ENCODE measurements around the gene ZNF227. TPM values are rescaled to one million over a fixed set of nuclear protein-coding genes. Genes with fewer than 3 reads are reported as not detected.

ZNF227 gene
- total RNA-seq, 4 donors from 2014 or later, result 4.7 to 16.4 (median 8.8) TPM

DNA sequence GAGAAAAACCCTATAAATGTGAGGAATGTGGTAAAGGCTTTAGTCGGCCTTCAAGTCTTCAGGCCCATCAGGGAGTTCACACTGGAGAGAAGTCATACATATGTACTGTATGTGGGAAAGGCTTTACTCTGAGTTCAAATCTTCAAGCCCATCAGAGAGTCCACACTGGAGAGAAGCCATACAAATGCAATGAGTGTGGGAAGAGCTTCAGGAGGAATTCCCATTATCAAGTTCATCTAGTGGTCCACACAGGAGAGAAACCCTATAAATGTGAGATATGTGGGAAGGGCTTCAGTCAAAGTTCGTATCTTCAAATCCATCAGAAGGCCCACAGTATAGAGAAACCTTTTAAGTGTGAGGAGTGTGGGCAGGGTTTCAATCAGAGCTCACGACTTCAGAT is 35.7 kb upstream of the ZNF227 start:
- H3K4me3 ChIP-seq, result no peak overlapping the region
- TF ChIP-seq, protein P1, sequence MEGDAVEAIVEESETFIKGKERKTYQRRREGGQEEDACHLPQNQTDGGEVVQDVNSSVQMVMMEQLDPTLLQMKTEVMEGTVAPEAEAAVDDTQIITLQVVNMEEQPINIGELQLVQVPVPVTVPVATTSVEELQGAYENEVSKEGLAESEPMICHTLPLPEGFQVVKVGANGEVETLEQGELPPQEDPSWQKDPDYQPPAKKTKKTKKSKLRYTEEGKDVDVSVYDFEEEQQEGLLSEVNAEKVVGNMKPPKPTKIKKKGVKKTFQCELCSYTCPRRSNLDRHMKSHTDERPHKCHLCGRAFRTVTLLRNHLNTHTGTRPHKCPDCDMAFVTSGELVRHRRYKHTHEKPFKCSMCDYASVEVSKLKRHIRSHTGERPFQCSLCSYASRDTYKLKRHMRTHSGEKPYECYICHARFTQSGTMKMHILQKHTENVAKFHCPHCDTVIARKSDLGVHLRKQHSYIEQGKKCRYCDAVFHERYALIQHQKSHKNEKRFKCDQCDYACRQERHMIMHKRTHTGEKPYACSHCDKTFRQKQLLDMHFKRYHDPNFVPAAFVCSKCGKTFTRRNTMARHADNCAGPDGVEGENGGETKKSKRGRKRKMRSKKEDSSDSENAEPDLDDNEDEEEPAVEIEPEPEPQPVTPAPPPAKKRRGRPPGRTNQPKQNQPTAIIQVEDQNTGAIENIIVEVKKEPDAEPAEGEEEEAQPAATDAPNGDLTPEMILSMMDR (IDR thresholded peaks at IDR 0.05), result no peak
- no peak for TF ChIP-seq POLR2A (IDR thresholded peaks at IDR 0.05)
- peaks cover 30 to 58% (median 43%) of the 10 kb centered on the region in 3 donors for H3K36me3 ChIP-seq
- intact Hi-C loops (cut with DNase I), result no loop called here
- no peaks in the 10 kb centered on the region for H3K4me1 ChIP-seq
- H3K27me3 ChIP-seq, result no peaks in the 10 kb centered on the region
- WGBS, 2 donors, result 87 to 95% methylated on average over 3 of the region's 3 CpGs
- peaks cover 0 to 100% (median 88%) of the 10 kb centered on the region in 3 donors for H3K9me3 ChIP-seq
- H3K27ac ChIP-seq, result no peak overlapping the region
- DNase-seq, result no peak

DNA sequence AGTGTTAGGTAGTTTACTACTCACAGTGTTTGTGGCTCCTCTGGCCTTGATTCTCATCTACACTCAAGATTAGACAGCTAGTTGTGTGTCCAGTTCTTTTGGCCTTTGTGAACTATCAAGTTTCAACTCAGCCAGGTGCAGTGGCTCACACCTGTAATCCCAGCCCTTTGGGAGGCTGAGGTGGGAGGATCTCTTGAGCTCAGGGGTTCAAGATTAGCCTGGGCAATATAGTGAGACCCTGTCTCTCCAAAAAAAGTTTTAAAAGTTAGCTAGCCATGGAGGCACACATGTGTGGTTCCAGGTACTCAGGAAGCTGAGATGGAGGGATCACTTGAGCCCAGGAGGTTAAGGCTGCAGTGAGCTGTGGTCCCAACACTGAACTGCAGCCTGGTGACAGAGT is 31.4 kb upstream of the ZNF227 start:
- Histone ChIP-seq H3K27me3 (no peaks in the 10 kb centered on the region), H3K36me3 (peaks cover 0 to 14% (median 7%) of the 10 kb centered on the region in 3 donors), H3K4me3 (no peak overlapping the region), H3K4me1 (no peaks in the 10 kb centered on the region), H3K27ac (no peak overlapping the region), H3K9me3 (peaks cover 0 to 90% (median 64%) of the 10 kb centered on the region in 3 donors)
- TF ChIP-seq, protein P1 (IDR thresholded peaks at IDR 0.05), result no peak
- TF ChIP-seq POLR2A (IDR thresholded peaks at IDR 0.05), result no peak
- no peak for DNase-seq
- intact Hi-C loops (cut with DNase I), result no loop called here

DNA sequence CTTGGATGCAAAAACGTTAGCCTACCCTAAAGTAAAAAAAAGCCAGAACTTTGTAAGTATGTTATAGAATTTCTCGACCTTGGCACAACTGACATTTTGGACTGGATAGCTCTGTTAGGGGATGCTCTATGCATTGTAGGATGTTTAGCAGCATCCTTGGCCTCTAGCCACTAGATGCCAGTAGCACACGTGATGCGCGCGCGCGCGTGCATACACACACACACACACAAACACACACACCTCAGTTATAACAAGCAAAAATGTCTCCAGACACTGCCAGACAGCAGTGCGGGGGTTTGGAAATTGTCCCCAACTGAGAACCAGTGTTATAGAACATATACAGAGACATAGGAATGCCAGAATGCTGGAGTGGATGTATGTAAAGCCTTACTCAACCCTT is 30.2 kb upstream of the ZNF227 start:
- DNase-seq, result no peak
- no peak overlapping the region for H3K27ac ChIP-seq
- intact Hi-C loops (cut with DNase I), result no loop called here
- TF ChIP-seq, protein P1 (IDR thresholded peaks at IDR 0.05), result no peak
- TF ChIP-seq POLR2A (IDR thresholded peaks at IDR 0.05), result no peak
- H3K27me3 ChIP-seq, result no peaks in the 10 kb centered on the region
- WGBS, 2 donors, result 81 to 89% methylated on average over 9 to 10 of the region's 10 CpGs
- no peaks in the 10 kb centered on the region for H3K4me1 ChIP-seq
- peaks cover 0 to 78% (median 58%) of the 10 kb centered on the region in 3 donors for H3K9me3 ChIP-seq
- no peak overlapping the region for H3K4me3 ChIP-seq
- H3K36me3 ChIP-seq, result peaks cover 0 to 2% (median 0%) of the 10 kb centered on the region in 3 donors

DNA sequence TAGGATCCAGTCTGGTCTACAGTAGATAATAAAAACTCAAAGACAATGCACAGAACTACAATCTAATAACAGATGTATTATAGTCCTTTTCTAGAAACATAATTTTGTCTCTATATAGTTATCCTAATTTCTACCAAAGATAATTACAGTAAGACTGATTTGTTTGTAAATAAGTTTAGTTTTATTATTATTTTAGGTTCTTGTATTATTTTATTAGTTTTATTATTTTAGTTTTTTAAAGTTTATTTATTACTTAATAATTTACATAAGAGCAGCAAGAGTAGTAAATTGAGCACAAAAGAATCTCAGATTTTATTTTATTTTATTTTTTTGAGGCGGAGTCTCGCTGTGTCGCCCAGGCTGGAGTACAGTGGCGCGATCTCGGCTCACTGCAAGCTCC is 22.3 kb upstream of the ZNF227 start:
- intact Hi-C loops (cut with DNase I), result no loop called here
- H3K9me3 ChIP-seq, result peaks cover 0 to 49% (median 11%) of the 10 kb centered on the region in 3 donors

DNA sequence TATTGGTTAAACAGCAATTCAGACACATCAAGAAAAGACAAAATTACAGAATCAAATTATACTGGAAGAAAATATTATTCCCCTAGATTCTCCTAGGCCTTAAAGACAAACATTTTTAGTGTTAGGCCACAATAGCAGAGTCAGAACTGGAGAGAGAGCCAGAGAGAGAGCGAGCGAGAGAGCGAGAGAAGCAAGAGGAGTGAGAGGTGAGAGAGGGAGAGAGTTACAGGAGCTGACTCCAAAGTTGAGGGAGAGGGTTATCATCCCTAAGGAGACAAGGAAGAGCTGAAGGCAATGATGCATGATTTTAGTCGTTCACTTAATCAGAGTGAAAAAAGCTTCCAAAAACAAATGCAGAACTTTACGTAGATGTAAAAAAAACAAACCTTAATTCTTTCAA is 20.2 kb upstream of the ZNF227 start:
- Histone ChIP-seq H3K27ac (no peak overlapping the region), H3K4me1 (no peaks in the 10 kb centered on the region), H3K9me3 (peaks cover 0 to 47% (median 4%) of the 10 kb centered on the region in 3 donors), H3K27me3 (no peaks in the 10 kb centered on the region), H3K4me3 (no peak overlapping the region), H3K36me3 (no peaks in the 10 kb centered on the region)
- DNase-seq, result no peak
- intact Hi-C loops (cut with DNase I), result no loop called here
- TF ChIP-seq POLR2A (IDR thresholded peaks at IDR 0.05), result no peak
- TF ChIP-seq, protein P1 (IDR thresholded peaks at IDR 0.05), result no peak
- WGBS, 2 donors, result 75 to 80% methylated on average over 5 of the region's 5 CpGs

More for the DNA sequence above, 22.3 kb upstream of the ZNF227 start:
- H3K4me3 ChIP-seq, result no peak overlapping the region
- no peak overlapping the region for H3K27ac ChIP-seq
- WGBS, 2 donors, result 94 to 95% methylated on average over 6 of the region's 6 CpGs
- H3K4me1 ChIP-seq, result no peaks in the 10 kb centered on the region
- H3K27me3 ChIP-seq, result no peaks in the 10 kb centered on the region
- no peaks in the 10 kb centered on the region for H3K36me3 ChIP-seq
- no peak for TF ChIP-seq POLR2A (IDR thresholded peaks at IDR 0.05)
- TF ChIP-seq, protein P1 (IDR thresholded peaks at IDR 0.05), result no peak
- DNase-seq, result no peak

All from esophagus squamous epithelium (tissue), 5 donors.